ENCODE data around the gene CCDC175. TPM values are rescaled to one million over a fixed set of nuclear protein-coding genes. Genes with fewer than 3 reads are reported as not detected.

CCDC175 gene
- total and polyA plus RNA-seq, 4 donors, result not detected

DNA sequence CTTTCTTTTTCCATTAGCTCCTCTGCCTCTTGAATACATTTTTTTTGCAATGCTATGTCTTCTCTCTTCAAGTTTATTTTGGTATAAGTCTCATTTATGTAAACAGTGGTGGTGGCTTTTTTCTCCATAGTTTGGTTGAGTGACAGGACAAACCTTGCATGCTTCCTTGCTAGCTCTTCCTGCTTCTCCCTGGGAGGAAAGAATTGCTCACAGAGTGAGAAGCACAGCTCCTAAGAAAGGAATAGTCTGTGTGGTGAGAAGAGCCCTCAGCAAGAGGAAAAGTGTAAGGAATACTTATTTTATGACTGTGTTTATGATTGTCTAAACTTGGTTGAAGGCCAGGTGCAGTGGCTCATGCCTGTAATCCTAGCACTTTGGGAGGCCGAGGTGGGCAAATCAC is 11.5 kb downstream of the CCDC175 start:
- no peaks in the 10 kb centered on the region for H3K9me3 ChIP-seq (ENCODE audit: control insufficient read depth in 4 of 4, low read length in 3 of 4)
- 74% methylated on average over 1 of the region's 1 CpG for WGBS

GRCh38 chr14:59564366-59564765 is 12.2 kb downstream of the CCDC175 start:
- peaks cover 0 to 5% (median 4%) of the 10 kb centered on the region in 4 donors for H3K27me3 ChIP-seq (ENCODE audit: control insufficient read depth in 4 of 4, insufficient read depth in 4 of 4, low read length in 3 of 4)
- no peaks in the 10 kb centered on the region for H3K36me3 ChIP-seq (ENCODE audit: control insufficient read depth in 4 of 4, insufficient read depth in 3 of 4, low read depth in 1 of 4, low read length in 3 of 4)
- H3K4me1 ChIP-seq (ENCODE audit: control insufficient read depth in 4 of 4, insufficient read depth in 4 of 4, low read length in 3 of 4), result no peaks in the 10 kb centered on the region
- no peak overlapping the region for H3K4me3 ChIP-seq (ENCODE audit: low read depth in 1 of 3, low read length in 3 of 3)
- TF ChIP-seq ATF3 (IDR thresholded peaks at IDR 0.05) (no peak), ZBTB33 (IDR thresholded peaks at IDR 0.05) (no peak), JUND (IDR thresholded peaks at IDR 0.05) (no peak), FOXA2 (IDR thresholded peaks at IDR 0.05) (no peak), HNF4G (IDR thresholded peaks at IDR 0.05) (no peak), HNF4A (conservative IDR thresholded peaks at IDR 0.05) (no peak), SP1 (IDR thresholded peaks at IDR 0.05) (no peak), NR2F2 (IDR thresholded peaks at IDR 0.05) (no peak), FOXA1 (IDR thresholded peaks at IDR 0.05) (no peak), YY1 (IDR thresholded peaks at IDR 0.05) (no peak)
- TF ChIP-seq, protein P1, sequence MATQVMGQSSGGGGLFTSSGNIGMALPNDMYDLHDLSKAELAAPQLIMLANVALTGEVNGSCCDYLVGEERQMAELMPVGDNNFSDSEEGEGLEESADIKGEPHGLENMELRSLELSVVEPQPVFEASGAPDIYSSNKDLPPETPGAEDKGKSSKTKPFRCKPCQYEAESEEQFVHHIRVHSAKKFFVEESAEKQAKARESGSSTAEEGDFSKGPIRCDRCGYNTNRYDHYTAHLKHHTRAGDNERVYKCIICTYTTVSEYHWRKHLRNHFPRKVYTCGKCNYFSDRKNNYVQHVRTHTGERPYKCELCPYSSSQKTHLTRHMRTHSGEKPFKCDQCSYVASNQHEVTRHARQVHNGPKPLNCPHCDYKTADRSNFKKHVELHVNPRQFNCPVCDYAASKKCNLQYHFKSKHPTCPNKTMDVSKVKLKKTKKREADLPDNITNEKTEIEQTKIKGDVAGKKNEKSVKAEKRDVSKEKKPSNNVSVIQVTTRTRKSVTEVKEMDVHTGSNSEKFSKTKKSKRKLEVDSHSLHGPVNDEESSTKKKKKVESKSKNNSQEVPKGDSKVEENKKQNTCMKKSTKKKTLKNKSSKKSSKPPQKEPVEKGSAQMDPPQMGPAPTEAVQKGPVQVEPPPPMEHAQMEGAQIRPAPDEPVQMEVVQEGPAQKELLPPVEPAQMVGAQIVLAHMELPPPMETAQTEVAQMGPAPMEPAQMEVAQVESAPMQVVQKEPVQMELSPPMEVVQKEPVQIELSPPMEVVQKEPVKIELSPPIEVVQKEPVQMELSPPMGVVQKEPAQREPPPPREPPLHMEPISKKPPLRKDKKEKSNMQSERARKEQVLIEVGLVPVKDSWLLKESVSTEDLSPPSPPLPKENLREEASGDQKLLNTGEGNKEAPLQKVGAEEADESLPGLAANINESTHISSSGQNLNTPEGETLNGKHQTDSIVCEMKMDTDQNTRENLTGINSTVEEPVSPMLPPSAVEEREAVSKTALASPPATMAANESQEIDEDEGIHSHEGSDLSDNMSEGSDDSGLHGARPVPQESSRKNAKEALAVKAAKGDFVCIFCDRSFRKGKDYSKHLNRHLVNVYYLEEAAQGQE (IDR thresholded peaks at IDR 0.05), result no peak
- TF ChIP-seq, protein P2, sequence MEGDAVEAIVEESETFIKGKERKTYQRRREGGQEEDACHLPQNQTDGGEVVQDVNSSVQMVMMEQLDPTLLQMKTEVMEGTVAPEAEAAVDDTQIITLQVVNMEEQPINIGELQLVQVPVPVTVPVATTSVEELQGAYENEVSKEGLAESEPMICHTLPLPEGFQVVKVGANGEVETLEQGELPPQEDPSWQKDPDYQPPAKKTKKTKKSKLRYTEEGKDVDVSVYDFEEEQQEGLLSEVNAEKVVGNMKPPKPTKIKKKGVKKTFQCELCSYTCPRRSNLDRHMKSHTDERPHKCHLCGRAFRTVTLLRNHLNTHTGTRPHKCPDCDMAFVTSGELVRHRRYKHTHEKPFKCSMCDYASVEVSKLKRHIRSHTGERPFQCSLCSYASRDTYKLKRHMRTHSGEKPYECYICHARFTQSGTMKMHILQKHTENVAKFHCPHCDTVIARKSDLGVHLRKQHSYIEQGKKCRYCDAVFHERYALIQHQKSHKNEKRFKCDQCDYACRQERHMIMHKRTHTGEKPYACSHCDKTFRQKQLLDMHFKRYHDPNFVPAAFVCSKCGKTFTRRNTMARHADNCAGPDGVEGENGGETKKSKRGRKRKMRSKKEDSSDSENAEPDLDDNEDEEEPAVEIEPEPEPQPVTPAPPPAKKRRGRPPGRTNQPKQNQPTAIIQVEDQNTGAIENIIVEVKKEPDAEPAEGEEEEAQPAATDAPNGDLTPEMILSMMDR (IDR thresholded peaks at IDR 0.05; ENCODE audit: low read depth, low read length, missing input control), result no peak
- H3K9me3 ChIP-seq (ENCODE audit: control insufficient read depth in 4 of 4, low read length in 3 of 4), result no peaks in the 10 kb centered on the region
- WGBS, result 35% methylated on average over 2 of the region's 2 CpGs
- no peak overlapping the region for H3K9ac ChIP-seq (ENCODE audit: low read depth in 1 of 2, low read length in 2 of 2)
- no peak overlapping the region for H3K27ac ChIP-seq (ENCODE audit: low read depth in 1 of 2, low read length in 2 of 2)
- no peak for DNase-seq (ENCODE audit: low spot score)

More for the DNA sequence above, 11.5 kb downstream of the CCDC175 start:
- Histone ChIP-seq H3K4me1 (ENCODE audit: control insufficient read depth in 4 of 4, insufficient read depth in 4 of 4, low read length in 3 of 4) (no peaks in the 10 kb centered on the region), H3K27ac (ENCODE audit: low read depth in 1 of 2, low read length in 2 of 2) (no peak overlapping the region), H3K4me3 (ENCODE audit: low read depth in 1 of 3, low read length in 3 of 3) (no peak overlapping the region), H3K27me3 (ENCODE audit: control insufficient read depth in 4 of 4, insufficient read depth in 4 of 4, low read length in 3 of 4) (peaks cover 0 to 5% (median 4%) of the 10 kb centered on the region in 4 donors), H3K9ac (ENCODE audit: low read depth in 1 of 2, low read length in 2 of 2) (no peak overlapping the region), H3K36me3 (ENCODE audit: control insufficient read depth in 4 of 4, insufficient read depth in 3 of 4, low read depth in 1 of 4, low read length in 3 of 4) (no peaks in the 10 kb centered on the region)
- no peak for DNase-seq (ENCODE audit: low spot score)
- TF ChIP-seq TAF1 (conservative IDR thresholded peaks at IDR 0.05) (no peak), ZBTB33 (IDR thresholded peaks at IDR 0.05) (no peak), YY1 (IDR thresholded peaks at IDR 0.05) (no peak)
